ENCODE measurements around the gene MIA. TPM values are rescaled to one million over a fixed set of nuclear protein-coding genes. Genes with fewer than 3 reads are reported as not detected.

The MIA gene
- total and polyA plus RNA-seq, 2 donors (not counting 1 experiment from before 2014, with no cell fraction given) = 0.37 to 5.7 TPM

DNA sequence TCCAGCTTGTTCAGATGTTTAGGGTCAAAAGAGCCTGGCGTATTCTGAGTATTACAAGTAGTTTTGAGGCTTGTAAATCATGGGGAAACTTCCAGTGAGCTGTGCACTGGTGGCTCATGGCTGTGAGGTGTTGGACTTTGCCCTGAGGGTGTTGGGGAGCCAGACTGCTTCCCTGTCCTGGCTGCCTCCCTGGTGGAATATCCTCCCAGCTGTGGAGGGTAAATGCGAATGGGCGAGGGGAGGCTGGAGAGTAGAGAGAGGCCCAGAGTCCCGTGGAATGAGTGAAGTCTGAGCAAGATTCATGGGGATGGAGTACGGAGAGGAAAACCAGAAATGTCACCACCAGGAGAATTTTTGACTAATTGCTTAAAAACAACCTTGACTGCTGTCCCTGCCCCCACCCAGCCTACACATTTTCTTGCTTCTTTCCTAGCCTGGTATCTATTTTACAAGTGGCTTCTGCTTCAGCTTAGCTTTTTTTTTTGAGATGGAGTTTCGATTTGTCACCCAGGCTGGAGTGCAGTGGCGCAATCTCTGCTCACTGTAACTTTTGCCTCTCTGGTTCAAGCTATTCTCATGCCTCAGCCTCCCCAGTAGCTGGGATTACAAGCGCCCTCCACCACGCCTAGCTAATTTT is 20.6 kb upstream of the MIA start:
- Mint-ChIP-seq H3K27ac (peak overlapping the region; percentile 76), H3K4me1 (peaks cover 50% of the 10 kb centered on the region), H3K9me3 (ENCODE audit: insufficient read depth) (no peaks in the 10 kb centered on the region), H3K27me3 (no peaks in the 10 kb centered on the region), H3K4me3 (peak overlapping the region; percentile 60)
- peaks cover 43 to 59% of the 10 kb centered on the region in 2 donors for H3K4me1 ChIP-seq (ENCODE audit: control insufficient read depth in 2 of 2, insufficient read depth in 2 of 2, low read length in 2 of 2)
- ChIA-PET POLR2A (interaction anchor here (0.5 to 1.2 kb wide), 6 partner anchors 22 to 1144 kb away, joined by 3 to 12 read pairs (median 4); partner anchors contain the start of genes COQ8B, ITPKC and RAB4B), CTCF (interaction anchor here (1.2 to 3.0 kb wide), 6 partner anchors 11 to 78 kb away, joined by 3 to 14 read pairs (median 12); partner anchors contain the start of gene RAB4B)
- intact Hi-C loops (cut with micrococcal nuclease) = loop anchor here (1.0 to 5.0 kb wide), 2 partner anchors 22 to 508 kb away; partner anchors contain the start of gene HNRNPUL1
- H2AFZ ChIP-seq (ENCODE audit: insufficient read depth, low read depth, low read length, poor library complexity, severe bottlenecking) = no peak overlapping the region
- H3K36me3 ChIP-seq (replicated peaks in 1 of 2; ENCODE audit: control extremely low read depth in 1 of 2, control insufficient read depth in 1 of 2, extremely low read depth in 1 of 2, insufficient read depth in 2 of 2, low read length in 1 of 2) = peaks cover 17 to 46% of the 10 kb centered on the region in 2 experiments
- peak overlapping the region; percentile 26 to 47 for H3K27ac ChIP-seq (ENCODE audit: low read length in 2 of 2)
- peak overlapping the region; percentile 63 for H3K4me2 ChIP-seq (replicated peaks; ENCODE audit: low read depth, low read length, poor library complexity, severe bottlenecking)
- no peak for TF ChIP-seq EZH2 (IDR thresholded peaks at IDR 0.05; ENCODE audit: borderline replicate concordance, insufficient read depth, low read depth, low read length, poor library complexity, severe bottlenecking)
- TF ChIP-seq, protein P1, sequence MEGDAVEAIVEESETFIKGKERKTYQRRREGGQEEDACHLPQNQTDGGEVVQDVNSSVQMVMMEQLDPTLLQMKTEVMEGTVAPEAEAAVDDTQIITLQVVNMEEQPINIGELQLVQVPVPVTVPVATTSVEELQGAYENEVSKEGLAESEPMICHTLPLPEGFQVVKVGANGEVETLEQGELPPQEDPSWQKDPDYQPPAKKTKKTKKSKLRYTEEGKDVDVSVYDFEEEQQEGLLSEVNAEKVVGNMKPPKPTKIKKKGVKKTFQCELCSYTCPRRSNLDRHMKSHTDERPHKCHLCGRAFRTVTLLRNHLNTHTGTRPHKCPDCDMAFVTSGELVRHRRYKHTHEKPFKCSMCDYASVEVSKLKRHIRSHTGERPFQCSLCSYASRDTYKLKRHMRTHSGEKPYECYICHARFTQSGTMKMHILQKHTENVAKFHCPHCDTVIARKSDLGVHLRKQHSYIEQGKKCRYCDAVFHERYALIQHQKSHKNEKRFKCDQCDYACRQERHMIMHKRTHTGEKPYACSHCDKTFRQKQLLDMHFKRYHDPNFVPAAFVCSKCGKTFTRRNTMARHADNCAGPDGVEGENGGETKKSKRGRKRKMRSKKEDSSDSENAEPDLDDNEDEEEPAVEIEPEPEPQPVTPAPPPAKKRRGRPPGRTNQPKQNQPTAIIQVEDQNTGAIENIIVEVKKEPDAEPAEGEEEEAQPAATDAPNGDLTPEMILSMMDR (IDR thresholded peaks at IDR 0.05) = no peak
- peak overlapping the region; percentile 42 for H3K9ac ChIP-seq (ENCODE audit: low read length)
- ATAC-seq (ENCODE audit: low read depth) (no peak), DNase-seq (no peak)
- no peaks in the 10 kb centered on the region for H3K27me3 ChIP-seq (replicated peaks in 1 of 4; ENCODE audit: control extremely low read depth in 1 of 4, control insufficient read depth in 3 of 4, insufficient read depth in 4 of 4, low read length in 3 of 4)
- H3K79me2 ChIP-seq (ENCODE audit: control insufficient read depth, insufficient read depth, low read length) = peaks cover 86% of the 10 kb centered on the region
- H3K9me3 ChIP-seq (ENCODE audit: control extremely low read depth in 1 of 3, control insufficient read depth in 2 of 3, insufficient read depth in 1 of 3, low read length in 2 of 3) = no peaks in the 10 kb centered on the region
- peaks cover 58% of the 10 kb centered on the region for H4K20me1 ChIP-seq (ENCODE audit: control insufficient read depth, insufficient read depth, low read length, poor library complexity, severe bottlenecking)
- 61% methylated on average over 6 of the region's 9 CpGs for WGBS (ENCODE audit: insufficient coverage)
- peak overlapping the region in 3 of 5 experiments; percentile 0 to 30 (median 13) for H3K4me3 ChIP-seq (ENCODE audit: control extremely low read depth in 1 of 5, extremely low read depth in 1 of 5, insufficient read depth in 1 of 5, low read depth in 2 of 5, low read length in 4 of 5)

DNA sequence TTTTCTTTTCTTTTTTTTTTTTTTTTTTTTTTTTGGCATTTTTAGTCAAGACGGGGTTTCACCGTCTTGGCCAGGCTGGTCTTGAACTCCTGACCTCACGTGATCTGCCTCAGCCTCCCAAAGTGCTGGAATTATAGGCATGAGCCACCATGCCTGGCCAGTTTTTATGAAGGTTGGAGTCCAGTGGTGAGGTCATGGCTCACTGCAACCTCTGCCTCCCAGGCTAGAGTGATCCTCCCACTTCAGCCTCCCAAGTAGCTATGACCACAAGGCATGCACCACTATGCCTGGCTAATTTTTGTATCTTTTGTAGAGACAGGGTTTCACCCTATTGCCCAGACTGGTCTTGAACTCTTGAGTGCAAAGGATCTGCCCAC is 20.1 kb upstream of the MIA start:
- H3K4me3 Mint-ChIP-seq = peak overlapping the region; percentile 41

More for the DNA sequence above, 20.1 kb upstream of the MIA start:
- no peak overlapping the region for H3K9ac ChIP-seq (ENCODE audit: low read length)
- H3K4me1 ChIP-seq (ENCODE audit: control insufficient read depth in 2 of 2, insufficient read depth in 2 of 2, low read length in 2 of 2) = peaks cover 38 to 54% of the 10 kb centered on the region in 2 donors
- DNase-seq (no peak), ATAC-seq (ENCODE audit: low read depth) (no peak)
- no peaks in the 10 kb centered on the region for H3K9me3 ChIP-seq (ENCODE audit: control extremely low read depth in 1 of 3, control insufficient read depth in 2 of 3, insufficient read depth in 1 of 3, low read length in 2 of 3)
- no peaks in the 10 kb centered on the region for H3K27me3 ChIP-seq (replicated peaks in 1 of 4; ENCODE audit: control extremely low read depth in 1 of 4, control insufficient read depth in 3 of 4, insufficient read depth in 4 of 4, low read length in 3 of 4)
- no peak overlapping the region for H3K27ac Mint-ChIP-seq
- H4K20me1 ChIP-seq (ENCODE audit: control insufficient read depth, insufficient read depth, low read length, poor library complexity, severe bottlenecking) = peaks cover 63% of the 10 kb centered on the region
- WGBS (ENCODE audit: insufficient coverage) = 100% methylated on average over 3 of the region's 3 CpGs
- peak overlapping the region; percentile 63 for H3K4me2 ChIP-seq (replicated peaks; ENCODE audit: low read depth, low read length, poor library complexity, severe bottlenecking)
- H3K36me3 ChIP-seq (replicated peaks in 1 of 2; ENCODE audit: control extremely low read depth in 1 of 2, control insufficient read depth in 1 of 2, extremely low read depth in 1 of 2, insufficient read depth in 2 of 2, low read length in 1 of 2) = peaks cover 20 to 51% of the 10 kb centered on the region in 2 experiments
- TF ChIP-seq, protein P1 (IDR thresholded peaks at IDR 0.05) = no peak
- TF ChIP-seq EZH2 (IDR thresholded peaks at IDR 0.05; ENCODE audit: borderline replicate concordance, insufficient read depth, low read depth, low read length, poor library complexity, severe bottlenecking) = no peak
- peak overlapping the region in 1 of 5 experiments; percentile 30 for H3K4me3 ChIP-seq (ENCODE audit: control extremely low read depth in 1 of 5, extremely low read depth in 1 of 5, insufficient read depth in 1 of 5, low read depth in 2 of 5, low read length in 4 of 5)
- POLR2A ChIA-PET = interaction anchor here (0.6 to 1.8 kb wide), 3 partner anchors 22 to 64 kb away, joined by 3 to 5 read pairs (median 4); partner anchors contain the start of gene RAB4B
- H3K27me3 Mint-ChIP-seq = no peaks in the 10 kb centered on the region
- H3K9me3 Mint-ChIP-seq (ENCODE audit: insufficient read depth) = no peaks in the 10 kb centered on the region
- no peak overlapping the region for H3K27ac ChIP-seq (ENCODE audit: low read length in 2 of 2)
- H2AFZ ChIP-seq (ENCODE audit: insufficient read depth, low read depth, low read length, poor library complexity, severe bottlenecking) = no peak overlapping the region
- peaks cover 80% of the 10 kb centered on the region for H3K79me2 ChIP-seq (ENCODE audit: control insufficient read depth, insufficient read depth, low read length)
- CTCF ChIA-PET = interaction anchor here (1.2 to 3.0 kb wide), 6 partner anchors 12 to 78 kb away, joined by 3 to 14 read pairs (median 12); partner anchors contain the start of gene RAB4B
- intact Hi-C loops (cut with micrococcal nuclease) = no loop called here
- H3K4me1 Mint-ChIP-seq = peaks cover 45% of the 10 kb centered on the region
